Spleen (tissue), 11 donors: Measurements from ENCODE around the gene PSG1. TPM values are rescaled to one million over a fixed set of nuclear protein-coding genes. Genes with fewer than 3 reads are reported as not detected.
A peak's percentile ranks its signal among the peaks of the same experiment; 100 is the strongest.
"Not testable (repeated sequence)": the region's sequence is repeated elsewhere in the genome, so short reads cannot be mapped to it uniquely, and the experiment has no call there.

Experiments used
- DNase-seq: peaks from one replicate; pipeline ENCODE4 v3.0.0-alpha.2; 2020
- H3K27ac ChIP-seq, 8 donors: fragments of 200-600 bp; sonication (generic) in 7 of 8; 1 replicate in 4 of 8; 2 replicates in 4 of 8; pipeline versions ENCODE4 v1.5.0 to v1.8.0; 2016 to 2021; ENCODE audit warnings: inconsistent platforms in 4 of 8, mild to moderate bottlenecking in 4 of 8, moderate library complexity in 1 of 8
- H3K27me3 ChIP-seq, 7 donors: fragments of 200-600 bp; sonication (generic) in 6 of 7; replicated peaks in 1 of 7; 1 replicate in 4 of 7; 2 replicates in 3 of 7; pipeline versions ENCODE4 v1.5.0 to v1.8.0; 2016 to 2021; ENCODE audit warnings: inconsistent platforms in 3 of 7, mild to moderate bottlenecking in 1 of 7
- H3K36me3 ChIP-seq, 6 donors: fragments of 200-600 bp; sonication (generic) in 5 of 6; 1 replicate in 4 of 6; 2 replicates in 2 of 6; pipeline versions ENCODE4 v1.5.0 to v1.8.0; 2016 to 2021; ENCODE audit warnings: inconsistent platforms in 2 of 6
- H3K4me1 ChIP-seq, 6 donors: fragments of 200-600 bp; sonication (generic) in 5 of 6; 1 replicate in 3 of 6; 2 replicates in 3 of 6; pipeline versions ENCODE4 v1.5.0 to v1.8.0; 2016 to 2021; ENCODE audit warnings: inconsistent platforms in 3 of 6
- H3K4me3 ChIP-seq, 8 donors: fragments of 200-600 bp; sonication (generic) in 7 of 8; 1 replicate in 4 of 8; 2 replicates in 4 of 8; pipeline versions ENCODE4 v1.5.0 to v1.8.0; 2016 to 2021; ENCODE audit warnings: inconsistent platforms in 4 of 8, mild to moderate bottlenecking in 4 of 8, moderate library complexity in 2 of 8
- H3K9me3 ChIP-seq, 8 donors: fragments of 200-600 bp; sonication (generic) in 7 of 8; 1 replicate in 4 of 8; 2 replicates in 4 of 8; pipeline versions ENCODE4 v1.5.0 to v1.8.0; 2016 to 2021; ENCODE audit warnings: inconsistent platforms in 4 of 8
- CTCF ChIP-seq, 11 experiments: fragments of 200-600 bp in 7 of 11; fragments of 450-650 bp in 4 of 11; sonication (generic) in 4 of 11; IDR thresholded peaks in 8 of 11; conservative IDR thresholded peaks in 3 of 11; 1 replicate in 7 of 11; 2 replicates in 4 of 11; pipeline versions ENCODE4 v1.4.0 to v1.8.0; 2016 to 2021; ENCODE audit warnings: antibody characterized with exemption in 11 of 11, inconsistent platforms in 4 of 11, mild to moderate bottlenecking in 1 of 11
- POLR2A ChIP-seq, 3 donors: fragments of 450-650 bp; IDR thresholded peaks; one replicate each; pipeline ENCODE4 v1.5.1; 2017; ENCODE audit warnings: antibody characterized with exemption in 3 of 3, mild to moderate bottlenecking in 1 of 3
- POLR2AphosphoS5 ChIP-seq, 3 donors: sonication (generic); formaldehyde crosslinking; IDR thresholded peaks; one replicate each; pipeline ENCODE4 v1.5.1; 2017; ENCODE audit warnings: antibody characterized with exemption in 3 of 3
- WGBS, 5 donors: extraction: QIAGEN DNeasy Blood & Tissue Kit in 3 of 5; methylation state at CpG; one replicate each; pipeline versions ENCODE4 v1.1.5 to v1.1.7; 2013 to 2018; 5-methylcytosine and 5-hydroxymethylcytosine counted together
- intact Hi-C: fragments of 100-400 bp; cut with DNase I; formaldehyde crosslinking; loops from one replicate; pipeline ENCODE4 v1.15.0; 2023; ENCODE audit warnings: low total_unique reads
- polyA plus RNA-seq, 3 donors: library from polyadenylated mRNA; stranded (reverse); fragments of 200-250 nt; gene quantifications; one replicate each; pipeline ENCODE4 v1.2.1, GENCODE V29; 2013
- total RNA-seq, 7 donors: library from RNA; depleted of rRNA in 3 of 7; stranded (reverse); fragments of >200 nt in 3 of 7; fragmentation: NEBNext Ultra II Directional in 4 of 7; extraction: Animal tissue kit (Norgen Biotek cat#: 25700) in 4 of 7; gene quantifications; one replicate each; pipeline versions ENCODE4 v1.1.0 to v1.2.1, GENCODE V29; 2016 to 2021
- donor health status: healthy with polysubstance abuse.
- donor health status: DM: no; HTN: no; CAD: no; lungs with moderate emphysema.
- donor health status: DM: no; HTN: no; CAD: no.
- donor health status: Bipolar disorder and iron deficiency.
- donor health status: healthy.
- donor health status: DM: no; HTN: no; CAD: no.
- donor health status: DM: yes; HTN: yes; CAD: no.

PSG1 gene
- total and polyA plus RNA-seq, 10 donors, result not detected

- H3K27me3 ChIP-seq, result peaks cover 0 to 13% (median 0%) of the 10 kb centered on the region in 7 donors
- H3K27ac ChIP-seq, intact Hi-C loops, H3K36me3 ChIP-seq, H3K4me1 ChIP-seq, H3K4me3 ChIP-seq, DNase-seq, H3K9me3 ChIP-seq: not testable (repeated sequence)
- TF ChIP-seq CTCF (IDR thresholded peaks at IDR 0.05 in 8 of 11, conservative IDR thresholded peaks at IDR 0.05 in 3 of 11), result peak in 3 of 11 experiments; percentile 11 to 23 (median 14)
- WGBS, 5 donors, result 61 to 71% (median 68%) methylated on average over 7 to 8 of the region's 8 CpGs
Observed at GRCh38 chr19:42881279-42881678, 1.8 kb upstream of the PSG1 start.

GRCh38 chr19:42880621-42881020, 1.1 kb upstream of the PSG1 start:
- DNase-seq, H3K9me3 ChIP-seq, H3K36me3 ChIP-seq, H3K27ac ChIP-seq, H3K4me3 ChIP-seq, intact Hi-C loops, H3K4me1 ChIP-seq: not testable (repeated sequence)
- H3K27me3 ChIP-seq, result peaks cover 0 to 13% (median 0%) of the 10 kb centered on the region in 7 donors
- WGBS, 5 donors, result 86 to 94% (median 86%) methylated on average over 5 to 9 of the region's 9 CpGs

- H3K4me3 ChIP-seq, intact Hi-C loops, DNase-seq, H3K36me3 ChIP-seq, H3K27ac ChIP-seq, H3K27me3 ChIP-seq, H3K4me1 ChIP-seq, H3K9me3 ChIP-seq: not testable (repeated sequence)
Observed at GRCh38 chr19:42876596-42876995, 2.9 kb downstream of the PSG1 start.

GRCh38 chr19:42875881-42876280, 3.6 kb downstream of the PSG1 start:
- intact Hi-C loops, result not testable (repeated sequence)

GRCh38 chr19:42874901-42875813, 4.4 kb downstream of the PSG1 start:
- WGBS, 5 donors, result 74 to 84% (median 75%) methylated on average over 4 of the region's 4 CpGs
- intact Hi-C loops, result not testable (repeated sequence)

More at GRCh38 chr19:42875881-42876280, 3.6 kb downstream of the PSG1 start:
- H3K27me3 ChIP-seq, DNase-seq, H3K9me3 ChIP-seq, H3K4me1 ChIP-seq, H3K36me3 ChIP-seq, H3K27ac ChIP-seq, H3K4me3 ChIP-seq: not testable (repeated sequence)
- 19 to 48% (median 22%) methylated on average over 1 of the region's 1 CpG for WGBS, 5 donors

GRCh38 chr19:42874136-42874535, 5.4 kb downstream of the PSG1 start:
- H3K27me3 ChIP-seq, DNase-seq, H3K4me3 ChIP-seq, H3K27ac ChIP-seq, H3K4me1 ChIP-seq, H3K9me3 ChIP-seq, intact Hi-C loops, H3K36me3 ChIP-seq: not testable (repeated sequence)
- 76 to 92% (median 91%) methylated on average over 3 of the region's 3 CpGs for WGBS, 5 donors

More at GRCh38 chr19:42874901-42875813, 4.4 kb downstream of the PSG1 start:
- H3K27me3 ChIP-seq, H3K9me3 ChIP-seq, DNase-seq, H3K27ac ChIP-seq, H3K36me3 ChIP-seq, H3K4me1 ChIP-seq, H3K4me3 ChIP-seq: not testable (repeated sequence)

GRCh38 chr19:42872608-42873007, 6.9 kb downstream of the PSG1 start:
- H3K27ac ChIP-seq, result no peak overlapping the region
- no peak for DNase-seq
- no peaks in the 10 kb centered on the region for H3K9me3 ChIP-seq
- WGBS, 5 donors, result 61 to 69% (median 64%) methylated on average over 3 of the region's 3 CpGs
- intact Hi-C loops, result no loop called here
- TF ChIP-seq POLR2A (IDR thresholded peaks at IDR 0.05), result no peak
- TF ChIP-seq CTCF (IDR thresholded peaks at IDR 0.05 in 8 of 11, conservative IDR thresholded peaks at IDR 0.05 in 3 of 11), result no peak
- TF ChIP-seq POLR2AphosphoS5 (IDR thresholded peaks at IDR 0.05), result no peak
- H3K4me3 ChIP-seq, result no peak overlapping the region
- no peaks in the 10 kb centered on the region for H3K36me3 ChIP-seq
- no peaks in the 10 kb centered on the region for H3K4me1 ChIP-seq
- no peaks in the 10 kb centered on the region for H3K27me3 ChIP-seq
